HFFc6 (cell line): ENCODE data around the gene ACP7. TPM values are rescaled to one million over a fixed set of nuclear protein-coding genes. Genes with fewer than 3 reads are reported as not detected.

Experiments
- DNase-seq: peaks from one replicate; pipeline ENCODE4 v3.0.0-alpha.2; 2018
- H3K27ac Mint-ChIP-seq: 2 replicates; pipeline ENCODE4 v1.8.0; 2020; ENCODE audit warnings: mild to moderate bottlenecking, mixed read lengths
- H3K27me3 Mint-ChIP-seq: 2 replicates; pipeline ENCODE4 v1.8.0; 2021; ENCODE audit warnings: mild to moderate bottlenecking, moderate library complexity, mixed read lengths; ENCODE audit not compliant: insufficient read depth
- H3K36me3 Mint-ChIP-seq: 2 replicates; pipeline ENCODE4 v1.8.0; 2021; ENCODE audit warnings: low read depth, mixed read lengths
- H3K4me1 Mint-ChIP-seq: 2 replicates; pipeline ENCODE4 v1.8.0; 2020; ENCODE audit warnings: low read depth, mixed read lengths
- H3K4me3 Mint-ChIP-seq: 2 replicates; pipeline ENCODE4 v1.8.0; 2020; ENCODE audit warnings: mild to moderate bottlenecking, moderate library complexity, mixed read lengths
- H3K9me3 Mint-ChIP-seq: 2 replicates; pipeline ENCODE4 v1.8.0; 2020; ENCODE audit warnings: mild to moderate bottlenecking, mixed read lengths
- CTCF ChIP-seq: fragments of 200-600 bp; sonication (generic); IDR thresholded peaks from 2 replicates; pipeline ENCODE4 v1.5.0; 2021; ENCODE audit warnings: antibody characterized with exemption, mild to moderate bottlenecking
- total RNA-seq, 6 experiments: library from RNA; stranded (reverse); fragmentation: NEBNext Ultra II Directional; extraction: Animal tissue kit (Norgen Biotek cat#: 25700); gene quantifications; 2 replicates in 1 of 6; 3 replicates in 5 of 6; pipeline ENCODE4 v1.2.3, GENCODE V29; 2021

Gene ACP7
- total RNA-seq, 6 experiments from 2014 or later, result not detected

GRCh38 chr19:39138221-39139211, 54.3 kb downstream of the ACP7 start:
- Mint-ChIP-seq H3K9me3 (no peaks in the 10 kb centered on the region), H3K4me3 (no peak overlapping the region), H3K27ac (no peak overlapping the region), H3K27me3 (no peaks in the 10 kb centered on the region; the same call in none of the 2 replicates), H3K36me3 (peaks cover 4% of the 10 kb centered on the region; the same call in 1 of the 2 replicates), H3K4me1 (peaks cover 13% of the 10 kb centered on the region)
- no peak for TF ChIP-seq CTCF
- no peak for DNase-seq

DNA sequence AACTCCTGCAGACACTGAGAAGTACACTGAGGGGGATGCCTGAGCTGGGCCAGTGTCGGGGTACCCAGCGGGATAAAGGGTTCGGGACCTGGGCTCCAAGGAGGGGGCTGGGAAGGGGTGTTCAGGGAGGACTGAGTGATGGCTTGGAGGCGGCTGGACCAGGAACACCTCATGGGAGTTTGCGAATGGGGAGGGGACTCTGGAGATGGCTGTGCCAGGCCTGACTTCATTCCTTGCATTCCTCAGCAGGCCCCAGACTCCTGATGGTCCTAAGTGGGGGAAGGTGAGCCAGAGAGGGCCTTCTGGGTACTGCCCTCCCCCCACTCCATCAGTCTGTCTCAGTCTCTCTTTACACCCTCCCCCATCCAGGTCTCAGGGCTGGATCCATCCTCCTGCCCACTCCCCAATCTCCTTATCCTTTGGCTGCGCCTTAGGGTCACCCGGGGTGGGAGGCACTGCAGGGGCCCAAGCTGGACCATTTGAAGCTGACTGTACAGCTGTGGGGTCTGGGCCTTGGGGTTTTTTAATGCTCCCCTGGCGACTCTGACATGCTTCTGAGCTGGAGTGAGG, 55.2 kb downstream of the ACP7 start:
- Mint-ChIP-seq H3K27ac (no peak overlapping the region), H3K4me1 (peaks cover 21% of the 10 kb centered on the region), H3K9me3 (no peaks in the 10 kb centered on the region), H3K27me3 (no peaks in the 10 kb centered on the region; the same call in 1 of the 2 replicates), H3K4me3 (no peak overlapping the region), H3K36me3 (peaks cover 4% of the 10 kb centered on the region; the same call in 1 of the 2 replicates)
- no peak for DNase-seq
- TF ChIP-seq CTCF, result no peak

- H3K4me3 Mint-ChIP-seq, result no peak overlapping the region
- H3K4me1 Mint-ChIP-seq, result peaks cover 27% of the 10 kb centered on the region
- H3K9me3 Mint-ChIP-seq, result no peaks in the 10 kb centered on the region
- H3K36me3 Mint-ChIP-seq, result peaks cover 4% of the 10 kb centered on the region; the same call in 1 of the 2 replicates
- H3K27ac Mint-ChIP-seq, result no peak overlapping the region
- no peak for DNase-seq
- H3K27me3 Mint-ChIP-seq, result no peaks in the 10 kb centered on the region; the same call in 1 of the 2 replicates
- TF ChIP-seq CTCF, result no peak
Measured at GRCh38 chr19:39139971-39140453, 55.8 kb downstream of the ACP7 start.

- no peak overlapping the region for H3K4me3 Mint-ChIP-seq
- H3K36me3 Mint-ChIP-seq, result peaks cover 4% of the 10 kb centered on the region; the same call in 1 of the 2 replicates
- TF ChIP-seq CTCF, result no peak
- DNase-seq, result no peak
- H3K27ac Mint-ChIP-seq, result no peak overlapping the region
- H3K9me3 Mint-ChIP-seq, result no peaks in the 10 kb centered on the region
- H3K4me1 Mint-ChIP-seq, result peaks cover 27% of the 10 kb centered on the region
- H3K27me3 Mint-ChIP-seq, result no peaks in the 10 kb centered on the region
Measured at GRCh38 chr19:39140594-39140993, 56.4 kb downstream of the ACP7 start.

DNA sequence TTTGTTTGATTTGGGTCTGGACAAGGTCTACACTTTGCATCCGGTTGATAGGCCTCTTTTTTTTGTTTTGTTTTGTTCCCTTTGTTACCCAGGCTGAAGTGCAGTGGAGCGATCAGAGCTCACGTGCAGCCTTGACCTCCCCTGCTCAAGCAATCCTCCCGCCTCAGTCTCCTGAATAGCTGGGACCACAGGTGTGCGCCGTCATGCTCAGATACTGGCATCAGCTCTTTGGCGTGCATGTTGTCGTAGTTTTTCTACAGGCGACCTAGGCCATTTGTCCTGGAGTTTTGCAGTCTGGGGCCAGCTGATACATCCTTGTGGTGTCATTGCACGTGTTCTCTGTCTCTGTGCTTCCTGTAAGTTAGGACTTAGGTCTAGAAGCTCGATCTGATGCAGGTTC, 57.8 kb downstream of the ACP7 start:
- DNase-seq, result no peak
- H3K27me3 Mint-ChIP-seq, result no peaks in the 10 kb centered on the region
- TF ChIP-seq CTCF, result no peak
- H3K4me3 Mint-ChIP-seq, result no peak overlapping the region
- no peak overlapping the region for H3K27ac Mint-ChIP-seq
- peaks cover 20% of the 10 kb centered on the region for H3K4me1 Mint-ChIP-seq
- no peaks in the 10 kb centered on the region for H3K36me3 Mint-ChIP-seq
- H3K9me3 Mint-ChIP-seq, result no peaks in the 10 kb centered on the region
